IPS-18a (cell line): ENCODE measurements around the gene PRXL2C.
A peak's percentile ranks its signal among the peaks of the same experiment; 100 is the strongest.
"Not testable (repeated sequence)": the region's sequence is repeated elsewhere in the genome, so short reads cannot be mapped to it uniquely, and the experiment has no call there.

Experiments used
- H3K27ac ChIP-seq: one replicate; pipeline ENCODE4 v1.5.1; 2013; ENCODE audit warnings: low read length
- H3K27me3 ChIP-seq: one replicate; pipeline ENCODE4 v1.6.1; 2013; ENCODE audit warnings: mild to moderate bottlenecking, low read length; ENCODE audit not compliant: control insufficient read depth, insufficient read depth
- H3K36me3 ChIP-seq: one replicate; pipeline ENCODE4 v1.6.1; 2013; ENCODE audit warnings: low read depth, low read length; ENCODE audit not compliant: control insufficient read depth
- H3K4me1 ChIP-seq: one replicate; pipeline ENCODE4 v1.6.1; 2013; ENCODE audit warnings: low read depth, low read length; ENCODE audit not compliant: control insufficient read depth
- H3K4me3 ChIP-seq: one replicate; pipeline ENCODE4 v1.5.1; 2013; ENCODE audit warnings: low read length
- H3K9ac ChIP-seq: one replicate; pipeline ENCODE4 v1.6.1; 2013; ENCODE audit warnings: mild to moderate bottlenecking, low read length, moderate library complexity
- H3K9me3 ChIP-seq: one replicate; pipeline ENCODE4 v1.6.1; 2013; ENCODE audit warnings: low read depth, low read length; ENCODE audit not compliant: control insufficient read depth

PRXL2C gene

GRCh38 chr9:96667363-96667728 is 12.2 kb upstream of the PRXL2C start:
- no peaks in the 10 kb centered on the region for H3K36me3 ChIP-seq
- H3K27ac ChIP-seq: no peak overlapping the region
- no peaks in the 10 kb centered on the region for H3K27me3 ChIP-seq
- H3K4me1 ChIP-seq: no peaks in the 10 kb centered on the region
- no peaks in the 10 kb centered on the region for H3K9me3 ChIP-seq
- no peak overlapping the region for H3K9ac ChIP-seq
- H3K4me3 ChIP-seq: no peak overlapping the region

GRCh38 chr9:96666653-96667362 is 11.7 kb upstream of the PRXL2C start:
- H3K36me3 ChIP-seq, H3K27ac ChIP-seq, H3K9ac ChIP-seq, H3K4me3 ChIP-seq, H3K9me3 ChIP-seq, H3K4me1 ChIP-seq, H3K27me3 ChIP-seq: not testable (repeated sequence)

- H3K4me1 ChIP-seq: no peaks in the 10 kb centered on the region
- no peaks in the 10 kb centered on the region for H3K27me3 ChIP-seq
- no peaks in the 10 kb centered on the region for H3K36me3 ChIP-seq
- no peak overlapping the region for H3K27ac ChIP-seq
- no peak overlapping the region for H3K9ac ChIP-seq
- no peaks in the 10 kb centered on the region for H3K9me3 ChIP-seq
- no peak overlapping the region for H3K4me3 ChIP-seq
Observed at GRCh38 chr9:96665789-96666188, 10.7 kb upstream of the PRXL2C start.

- no peaks in the 10 kb centered on the region for H3K36me3 ChIP-seq
- no peaks in the 10 kb centered on the region for H3K4me1 ChIP-seq
Observed at GRCh38 chr9:96663506-96664120, 8.5 kb upstream of the PRXL2C start.

GRCh38 chr9:96661711-96662110 is 6.6 kb upstream of the PRXL2C start:
- no peak overlapping the region for H3K4me3 ChIP-seq
- H3K27ac ChIP-seq: no peak overlapping the region
- H3K9me3 ChIP-seq: no peaks in the 10 kb centered on the region
- H3K9ac ChIP-seq: no peak overlapping the region
- H3K4me1 ChIP-seq: no peaks in the 10 kb centered on the region
- H3K27me3 ChIP-seq: no peaks in the 10 kb centered on the region
- no peaks in the 10 kb centered on the region for H3K36me3 ChIP-seq

More at GRCh38 chr9:96663506-96664120, 8.5 kb upstream of the PRXL2C start:
- Histone ChIP-seq H3K9me3 (no peaks in the 10 kb centered on the region), H3K27me3 (no peaks in the 10 kb centered on the region), H3K4me3 (no peak overlapping the region), H3K27ac (no peak overlapping the region), H3K9ac (no peak overlapping the region)

GRCh38 chr9:96660692-96661248 is 5.7 kb upstream of the PRXL2C start:
- Histone ChIP-seq H3K9me3 (no peaks in the 10 kb centered on the region), H3K27ac (no peak overlapping the region), H3K9ac (no peak overlapping the region), H3K27me3 (no peaks in the 10 kb centered on the region), H3K4me1 (no peaks in the 10 kb centered on the region), H3K36me3 (no peaks in the 10 kb centered on the region), H3K4me3 (no peak overlapping the region)

- peak overlapping the region; percentile 51 for H3K9ac ChIP-seq
- H3K27me3 ChIP-seq: no peaks in the 10 kb centered on the region
- H3K4me1 ChIP-seq: peaks cover 3% of the 10 kb centered on the region
- H3K36me3 ChIP-seq: no peaks in the 10 kb centered on the region
- H3K4me3 ChIP-seq: peak overlapping the region; percentile 64
- no peak overlapping the region for H3K27ac ChIP-seq
- no peaks in the 10 kb centered on the region for H3K9me3 ChIP-seq
Observed at GRCh38 chr9:96654450-96655197, 493 bp downstream of the PRXL2C start.

GRCh38 chr9:96651626-96652025 is 3.5 kb downstream of the PRXL2C start:
- no peak overlapping the region for H3K27ac ChIP-seq
- H3K9me3 ChIP-seq: no peaks in the 10 kb centered on the region
- no peaks in the 10 kb centered on the region for H3K27me3 ChIP-seq
- H3K4me1 ChIP-seq: peaks cover 3% of the 10 kb centered on the region
- H3K9ac ChIP-seq: no peak overlapping the region
- H3K36me3 ChIP-seq: no peaks in the 10 kb centered on the region
- H3K4me3 ChIP-seq: no peak overlapping the region

GRCh38 chr9:96649620-96650324 is 5.3 kb downstream of the PRXL2C start:
- Histone ChIP-seq H3K4me3 (no peak overlapping the region), H3K36me3 (peaks cover 4% of the 10 kb centered on the region), H3K27me3 (no peaks in the 10 kb centered on the region), H3K9ac (no peak overlapping the region), H3K4me1 (peaks cover 3% of the 10 kb centered on the region), H3K27ac (no peak overlapping the region), H3K9me3 (no peaks in the 10 kb centered on the region)

- H3K4me1 ChIP-seq: no peaks in the 10 kb centered on the region
- H3K27me3 ChIP-seq: no peaks in the 10 kb centered on the region
- no peak overlapping the region for H3K9ac ChIP-seq
- no peak overlapping the region for H3K4me3 ChIP-seq
- H3K9me3 ChIP-seq: no peaks in the 10 kb centered on the region
- H3K27ac ChIP-seq: no peak overlapping the region
- peaks cover 4% of the 10 kb centered on the region for H3K36me3 ChIP-seq
Observed at GRCh38 chr9:96646081-96646991, 8.8 kb downstream of the PRXL2C start.
